HL-60 (cell line): ENCODE results near the gene TEDC1.

ENCODE experiments used
- DNase-seq, 2 experiments: peaks; one replicate each; pipeline ENCODE4 v3.0.0-alpha.2; 2010 to 2020; ENCODE audit warnings: low read depth in 1 of 2, low spot score in 1 of 2
- H3K27ac ChIP-seq: fragments of 250-450 bp; sonication (Bioruptor Pico); replicated peaks from 2 replicates; pipeline ENCODE4 v1.5.1; 2020; ENCODE audit warnings: mild to moderate bottlenecking, moderate library complexity
- H3K27me3 ChIP-seq: fragments of 250-450 bp; sonication (Bioruptor Pico); 2 replicates; pipeline ENCODE4 v1.5.1; 2021; ENCODE audit warnings: mild to moderate bottlenecking, moderate library complexity; ENCODE audit not compliant: insufficient read depth, poor library complexity, severe bottlenecking
- H3K4me3 ChIP-seq: replicated peaks from 2 replicates; pipeline ENCODE4 v1.5.1; 2011; ENCODE audit warnings: mild to moderate bottlenecking, control low read depth, low read length; ENCODE audit not compliant: insufficient read depth
- GABPA ChIP-seq: IDR thresholded peaks from 2 replicates; pipeline ENCODE4 v1.6.1; 2012; ENCODE audit warnings: low read depth
- POLR2AphosphoS5 ChIP-seq: IDR thresholded peaks from 2 replicates; pipeline ENCODE4 v1.6.1; 2012; ENCODE audit warnings: low read depth
- SPI1 ChIP-seq: IDR thresholded peaks from 2 replicates; pipeline ENCODE4 v1.6.1; 2012; ENCODE audit warnings: low read depth, mild to moderate bottlenecking, borderline replicate concordance
- TF ChIP-seq, protein P1 (sequence below): IDR thresholded peaks from 2 replicates; pipeline ENCODE4 v1.6.1; 2012; ENCODE audit warnings: low read depth; ENCODE audit not compliant: insufficient replicate concordance
- TF ChIP-seq, protein P2 (sequence below): IDR thresholded peaks from one replicate; pipeline ENCODE4 v1.5.1; 2011; ENCODE audit warnings: low read length, control low read depth, inconsistent platforms; ENCODE audit not compliant: insufficient read depth

TEDC1 gene

GRCh38 chr14:105464501-105464900 is 26.5 kb upstream of the TEDC1 start:
- no peak overlapping the region for H3K4me3 ChIP-seq

DNA sequence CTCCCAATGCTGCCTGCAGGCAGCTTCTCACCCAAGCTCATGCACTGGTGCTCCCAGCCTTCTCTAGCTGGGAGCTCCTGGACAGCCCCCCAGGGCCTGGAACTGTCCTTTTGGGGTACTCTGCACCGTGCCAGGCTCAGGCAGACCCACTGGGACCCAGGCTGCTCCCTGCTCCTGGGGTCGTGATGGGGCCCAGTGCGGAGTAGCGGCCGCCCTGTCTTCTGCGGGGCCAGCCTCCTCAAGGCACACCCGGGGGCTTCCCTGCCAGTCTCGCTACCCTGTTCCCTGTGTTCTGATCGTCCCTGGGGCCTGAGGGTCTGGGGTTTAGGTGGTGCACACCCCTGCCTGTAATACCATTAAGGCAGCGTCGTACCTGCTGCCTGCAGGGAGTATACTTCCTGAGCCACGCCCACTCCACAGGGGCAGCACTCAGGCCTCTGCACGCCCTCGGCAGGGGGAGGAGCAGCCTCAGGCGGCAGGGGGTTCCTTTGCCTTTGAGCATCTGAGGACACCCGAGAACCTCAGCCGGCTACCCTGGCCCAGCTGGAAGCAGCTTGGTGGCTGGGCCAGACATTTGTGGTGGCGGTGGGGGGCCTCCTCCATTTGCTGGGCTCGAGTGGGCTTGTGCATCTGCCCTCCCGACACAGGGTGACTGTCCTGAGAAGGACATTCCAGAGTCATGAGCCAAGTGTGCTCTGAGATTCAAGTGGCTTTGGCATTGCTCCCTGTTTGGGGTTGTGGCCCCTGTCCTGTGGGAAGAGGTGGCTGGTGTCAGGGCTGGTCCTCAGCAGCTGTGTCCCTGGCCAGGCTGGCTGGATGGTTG is 25.6 kb upstream of the TEDC1 start:
- Histone ChIP-seq H3K27me3 (no peaks in the 10 kb centered on the region), H3K27ac (no peak overlapping the region), H3K4me3 (no peak overlapping the region)
- TF ChIP-seq, protein P1, sequence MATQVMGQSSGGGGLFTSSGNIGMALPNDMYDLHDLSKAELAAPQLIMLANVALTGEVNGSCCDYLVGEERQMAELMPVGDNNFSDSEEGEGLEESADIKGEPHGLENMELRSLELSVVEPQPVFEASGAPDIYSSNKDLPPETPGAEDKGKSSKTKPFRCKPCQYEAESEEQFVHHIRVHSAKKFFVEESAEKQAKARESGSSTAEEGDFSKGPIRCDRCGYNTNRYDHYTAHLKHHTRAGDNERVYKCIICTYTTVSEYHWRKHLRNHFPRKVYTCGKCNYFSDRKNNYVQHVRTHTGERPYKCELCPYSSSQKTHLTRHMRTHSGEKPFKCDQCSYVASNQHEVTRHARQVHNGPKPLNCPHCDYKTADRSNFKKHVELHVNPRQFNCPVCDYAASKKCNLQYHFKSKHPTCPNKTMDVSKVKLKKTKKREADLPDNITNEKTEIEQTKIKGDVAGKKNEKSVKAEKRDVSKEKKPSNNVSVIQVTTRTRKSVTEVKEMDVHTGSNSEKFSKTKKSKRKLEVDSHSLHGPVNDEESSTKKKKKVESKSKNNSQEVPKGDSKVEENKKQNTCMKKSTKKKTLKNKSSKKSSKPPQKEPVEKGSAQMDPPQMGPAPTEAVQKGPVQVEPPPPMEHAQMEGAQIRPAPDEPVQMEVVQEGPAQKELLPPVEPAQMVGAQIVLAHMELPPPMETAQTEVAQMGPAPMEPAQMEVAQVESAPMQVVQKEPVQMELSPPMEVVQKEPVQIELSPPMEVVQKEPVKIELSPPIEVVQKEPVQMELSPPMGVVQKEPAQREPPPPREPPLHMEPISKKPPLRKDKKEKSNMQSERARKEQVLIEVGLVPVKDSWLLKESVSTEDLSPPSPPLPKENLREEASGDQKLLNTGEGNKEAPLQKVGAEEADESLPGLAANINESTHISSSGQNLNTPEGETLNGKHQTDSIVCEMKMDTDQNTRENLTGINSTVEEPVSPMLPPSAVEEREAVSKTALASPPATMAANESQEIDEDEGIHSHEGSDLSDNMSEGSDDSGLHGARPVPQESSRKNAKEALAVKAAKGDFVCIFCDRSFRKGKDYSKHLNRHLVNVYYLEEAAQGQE = no peak
- TF ChIP-seq SPI1 = no peak
- no peak for TF ChIP-seq POLR2AphosphoS5
- TF ChIP-seq GABPA = no peak
- TF ChIP-seq, protein P2, sequence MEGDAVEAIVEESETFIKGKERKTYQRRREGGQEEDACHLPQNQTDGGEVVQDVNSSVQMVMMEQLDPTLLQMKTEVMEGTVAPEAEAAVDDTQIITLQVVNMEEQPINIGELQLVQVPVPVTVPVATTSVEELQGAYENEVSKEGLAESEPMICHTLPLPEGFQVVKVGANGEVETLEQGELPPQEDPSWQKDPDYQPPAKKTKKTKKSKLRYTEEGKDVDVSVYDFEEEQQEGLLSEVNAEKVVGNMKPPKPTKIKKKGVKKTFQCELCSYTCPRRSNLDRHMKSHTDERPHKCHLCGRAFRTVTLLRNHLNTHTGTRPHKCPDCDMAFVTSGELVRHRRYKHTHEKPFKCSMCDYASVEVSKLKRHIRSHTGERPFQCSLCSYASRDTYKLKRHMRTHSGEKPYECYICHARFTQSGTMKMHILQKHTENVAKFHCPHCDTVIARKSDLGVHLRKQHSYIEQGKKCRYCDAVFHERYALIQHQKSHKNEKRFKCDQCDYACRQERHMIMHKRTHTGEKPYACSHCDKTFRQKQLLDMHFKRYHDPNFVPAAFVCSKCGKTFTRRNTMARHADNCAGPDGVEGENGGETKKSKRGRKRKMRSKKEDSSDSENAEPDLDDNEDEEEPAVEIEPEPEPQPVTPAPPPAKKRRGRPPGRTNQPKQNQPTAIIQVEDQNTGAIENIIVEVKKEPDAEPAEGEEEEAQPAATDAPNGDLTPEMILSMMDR = no peak
- DNase-seq = no peak

More at GRCh38 chr14:105464501-105464900, 26.5 kb upstream of the TEDC1 start:
- no peaks in the 10 kb centered on the region for H3K27me3 ChIP-seq
- no peak for DNase-seq
- no peak overlapping the region for H3K27ac ChIP-seq
- no peak for TF ChIP-seq SPI1

GRCh38 chr14:105466531-105467248 is 24.4 kb upstream of the TEDC1 start:
- no peak for DNase-seq
- Histone ChIP-seq H3K27me3 (no peaks in the 10 kb centered on the region), H3K27ac (no peak overlapping the region), H3K4me3 (no peak overlapping the region)
- TF ChIP-seq, protein P1 = no peak

DNA sequence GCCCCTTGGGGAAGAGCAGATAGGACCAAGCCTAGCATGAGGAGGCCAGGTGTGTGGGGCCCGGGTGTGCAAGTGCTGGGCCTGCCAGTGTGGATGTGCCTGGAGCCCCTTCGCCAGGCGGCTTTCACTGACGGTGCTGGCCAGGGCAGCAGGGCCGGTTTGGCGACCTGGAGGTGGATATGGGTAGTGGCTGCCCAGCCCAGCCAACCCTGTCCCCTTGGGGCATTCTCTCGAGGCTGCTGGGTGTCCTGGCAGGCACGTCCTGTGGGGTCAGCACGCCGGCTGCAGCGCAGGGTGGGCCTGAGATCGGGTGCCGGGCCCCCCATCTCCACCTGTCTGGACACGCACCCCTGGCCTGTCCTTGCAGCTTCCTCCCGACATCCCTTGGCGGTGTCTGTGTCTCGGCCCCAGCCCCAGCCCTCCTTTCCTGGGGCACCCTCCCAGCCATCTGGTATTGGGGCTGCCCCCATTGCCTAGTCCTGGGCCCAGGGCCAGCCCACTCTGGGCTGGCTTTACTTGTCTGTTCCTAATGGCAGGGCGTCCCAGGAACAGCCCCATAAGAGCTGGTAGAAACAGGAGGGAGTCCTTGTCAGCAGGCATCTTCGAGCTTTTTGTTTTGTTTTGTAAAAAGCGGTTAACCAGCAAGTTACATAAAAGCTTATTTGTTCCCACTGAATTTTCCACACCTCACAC is 23.7 kb upstream of the TEDC1 start:
- no peak for DNase-seq
- Histone ChIP-seq H3K27me3 (no peaks in the 10 kb centered on the region), H3K27ac (no peak overlapping the region), H3K4me3 (no peak overlapping the region)
- TF ChIP-seq, protein P1 = no peak
- TF ChIP-seq POLR2AphosphoS5 (no peak), SPI1 (no peak), GABPA (no peak)
- TF ChIP-seq, protein P2 = no peak
